OCI-LY3 (cell line): Measurements from ENCODE around the gene MYH16.
"Not testable (repeated sequence)": the region's sequence is repeated elsewhere in the genome, so short reads cannot be mapped to it uniquely, and the experiment has no call there.

Source experiments
- H2AFZ ChIP-seq: fragments of 200-600, 300-600 bp; shearing (Covaris generic); 2 replicates; pipeline ENCODE4 v1.6.0; 2014; ENCODE audit warnings: antibody characterized with exemption, low read depth, low read length
- H3K27ac ChIP-seq: fragments of 200-600, 300-600 bp; sonication (generic); 2 replicates; pipeline ENCODE4 v1.5.1; 2014; ENCODE audit warnings: mild to moderate bottlenecking, low read length, moderate library complexity, mixed read lengths
- H3K27me3 ChIP-seq: fragments of 200-600, 300-600 bp; sonication (generic); 2 replicates; pipeline ENCODE4 v1.6.1; 2014; ENCODE audit warnings: low read depth, low read length, mixed read lengths
- H3K36me3 ChIP-seq: fragments of 200-600, 300-600 bp; sonication (generic); replicated peaks from 2 replicates; pipeline ENCODE3; 2014; ENCODE audit warnings: low read depth, low read length, mixed read lengths
- H3K4me1 ChIP-seq: fragments of 300-600, 200-600 bp; sonication (generic); 2 replicates; pipeline ENCODE4 v1.6.1; 2014; ENCODE audit warnings: low read length, mixed read lengths
- H3K4me2 ChIP-seq: fragments of 200-600, 300-600 bp; sonication (generic); 2 replicates; pipeline ENCODE4 v1.6.1; 2014; ENCODE audit warnings: low read length, mixed read lengths
- H3K4me3 ChIP-seq: fragments of 300-600, 200-600 bp; sonication (generic); 2 replicates; pipeline ENCODE4 v1.5.1; 2014; ENCODE audit warnings: antibody characterized with exemption, mild to moderate bottlenecking, low read length, moderate library complexity
- H3K79me2 ChIP-seq: fragments of 300-600, 200-600 bp; shearing (Covaris generic); 2 replicates; pipeline ENCODE4 v1.6.1; 2014; ENCODE audit warnings: mild to moderate bottlenecking, low read length, mixed read lengths
- H3K9ac ChIP-seq: fragments of 300-600, 200-600 bp; shearing (Covaris generic); 2 replicates; pipeline ENCODE4 v1.6.0; 2014; ENCODE audit warnings: mild to moderate bottlenecking, low read length, moderate library complexity
- H3K9me3 ChIP-seq: fragments of 200-600, 300-600 bp; shearing (Covaris generic); 2 replicates; pipeline ENCODE4 v1.6.1; 2014; ENCODE audit warnings: low read length, mixed read lengths; ENCODE audit not compliant: insufficient read depth
- H4K20me1 ChIP-seq: fragments of 200-600, 300-600 bp; sonication (generic); 2 replicates; pipeline ENCODE4 v1.6.1; 2016; ENCODE audit warnings: low read length, mixed read lengths; ENCODE audit not compliant: insufficient read depth
- CTCF ChIP-seq: fragments of 200-600, 300-600 bp; sonication (generic); IDR thresholded peaks from 2 replicates; pipeline ENCODE4 v1.5.1; 2014; ENCODE audit warnings: antibody characterized with exemption, low read length, low read depth
- EZH2phosphoT487 ChIP-seq: fragments of 200-600 bp; shearing (Covaris generic); IDR thresholded peaks from 2 replicates; pipeline ENCODE4 v1.6.1; 2018; ENCODE audit warnings: antibody characterized with exemption, mixed run types, low read depth

Gene MYH16

GRCh38 chr7:99268577-99268908 lies 4.1 kb upstream of the MYH16 start:
- no peak for TF ChIP-seq CTCF
- Histone ChIP-seq H3K36me3 (no peaks in the 10 kb centered on the region), H3K79me2 (no peaks in the 10 kb centered on the region), H3K4me3 (no peak overlapping the region), H3K27me3 (peaks cover 26% of the 10 kb centered on the region), H3K4me2 (no peak overlapping the region), H4K20me1 (no peaks in the 10 kb centered on the region), H3K9ac (no peak overlapping the region), H2AFZ (no peak overlapping the region), H3K4me1 (no peaks in the 10 kb centered on the region), H3K27ac (no peak overlapping the region), H3K9me3 (no peaks in the 10 kb centered on the region)

GRCh38 chr7:99270702-99271101 lies 1.9 kb upstream of the MYH16 start:
- H3K36me3 ChIP-seq = no peaks in the 10 kb centered on the region
- peaks cover 13% of the 10 kb centered on the region for H3K27me3 ChIP-seq
- no peaks in the 10 kb centered on the region for H3K9me3 ChIP-seq
- no peak overlapping the region for H3K9ac ChIP-seq
- H3K4me1 ChIP-seq = peaks cover 5% of the 10 kb centered on the region; the same call in 1 of the 2 replicates
- no peak overlapping the region for H3K27ac ChIP-seq
- no peak overlapping the region for H2AFZ ChIP-seq
- no peaks in the 10 kb centered on the region for H4K20me1 ChIP-seq
- no peak overlapping the region for H3K4me2 ChIP-seq
- H3K79me2 ChIP-seq = no peaks in the 10 kb centered on the region
- TF ChIP-seq EZH2phosphoT487 = no peak
- TF ChIP-seq CTCF = no peak
- H3K4me3 ChIP-seq = no peak overlapping the region

- not testable (repeated sequence) for H3K9ac ChIP-seq, H3K9me3 ChIP-seq, H3K27me3 ChIP-seq, H4K20me1 ChIP-seq, H3K79me2 ChIP-seq, H2AFZ ChIP-seq, H3K4me1 ChIP-seq, H3K4me2 ChIP-seq, H3K36me3 ChIP-seq, H3K4me3 ChIP-seq, H3K27ac ChIP-seq
Measured at GRCh38 chr7:99273561-99273960, 922 bp downstream of the MYH16 start.

- H2AFZ ChIP-seq, H3K4me3 ChIP-seq, H3K4me1 ChIP-seq, H3K36me3 ChIP-seq, H3K9ac ChIP-seq, H3K79me2 ChIP-seq, H3K27me3 ChIP-seq, H3K4me2 ChIP-seq, H4K20me1 ChIP-seq, H3K27ac ChIP-seq, H3K9me3 ChIP-seq: not testable (repeated sequence)
Measured at GRCh38 chr7:99274908-99275307, 2.3 kb downstream of the MYH16 start.

GRCh38 chr7:99275496-99275895 lies 2.9 kb downstream of the MYH16 start:
- Histone ChIP-seq H3K9ac (no peak overlapping the region), H3K9me3 (no peaks in the 10 kb centered on the region), H3K4me1 (peaks cover 5% of the 10 kb centered on the region; the same call in 1 of the 2 replicates), H3K4me2 (no peak overlapping the region), H3K27me3 (no peaks in the 10 kb centered on the region; the same call in 1 of the 2 replicates), H3K36me3 (no peaks in the 10 kb centered on the region), H3K27ac (no peak overlapping the region), H3K4me3 (no peak overlapping the region), H2AFZ (no peak overlapping the region), H4K20me1 (no peaks in the 10 kb centered on the region), H3K79me2 (no peaks in the 10 kb centered on the region)
- no peak for TF ChIP-seq CTCF
- TF ChIP-seq EZH2phosphoT487 = no peak
